Activated CD4-positive, alpha-beta T cell treated with anti-CD3 and anti-CD28 coated beads for 24 hours (primary cell): ENCODE results near the gene PC.

Experiments used
- DNase-seq, 2 donors: peaks; one replicate each; pipeline ENCODE4 v3.0.0-alpha.2; 2020; ENCODE audit warnings: low read depth in 2 of 2

PC gene

DNA sequence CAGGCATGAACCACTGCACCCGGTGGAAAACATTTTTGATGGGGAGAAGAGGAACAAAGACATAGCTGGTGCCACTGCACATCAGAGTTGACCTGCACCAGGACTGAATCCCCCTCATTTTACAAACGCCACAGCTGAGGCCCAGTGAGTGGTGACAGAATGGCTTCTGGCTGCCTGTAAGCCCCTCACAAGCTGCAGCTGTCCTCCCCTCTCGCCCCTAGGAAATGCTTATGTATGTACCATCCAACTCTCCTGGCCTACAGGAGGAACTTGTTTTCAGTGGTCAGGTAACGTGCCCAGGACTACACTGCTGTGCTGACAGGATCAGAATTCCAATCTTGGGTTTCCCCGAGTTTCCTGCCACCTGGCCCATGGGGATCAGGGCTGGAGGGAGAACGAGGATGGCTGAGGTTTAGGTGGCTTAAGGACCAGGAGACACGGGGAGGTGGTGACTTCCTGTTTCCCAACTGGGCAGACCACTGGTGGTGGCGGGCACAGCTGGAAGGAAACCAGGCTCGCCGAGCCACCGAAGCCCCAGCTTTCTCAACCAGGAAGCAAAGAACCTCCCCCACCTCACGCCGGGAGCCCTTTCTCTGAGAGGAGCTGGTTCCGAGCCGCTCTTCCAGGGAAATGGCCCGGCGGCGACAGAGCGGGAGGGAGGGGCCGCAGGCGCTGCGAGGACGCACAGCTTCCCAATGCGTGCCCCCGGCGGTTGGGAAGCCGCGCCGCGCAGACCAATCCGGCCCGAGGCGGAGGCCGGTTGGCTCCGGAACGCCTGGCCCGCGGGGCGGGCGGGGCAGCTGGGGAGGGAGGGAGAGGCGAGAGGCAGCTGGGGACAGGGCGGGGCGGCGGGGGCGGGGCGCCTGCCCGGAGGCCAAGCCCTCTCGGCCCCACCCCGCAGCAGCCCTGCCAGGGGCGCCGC lies 102.3 kb downstream of the PC start:
- DNase-seq, result peak; percentile 62 to 84

GRCh38 chr11:66854729-66855211 lies 103.4 kb downstream of the PC start:
- DNase-seq, result no peak

DNA sequence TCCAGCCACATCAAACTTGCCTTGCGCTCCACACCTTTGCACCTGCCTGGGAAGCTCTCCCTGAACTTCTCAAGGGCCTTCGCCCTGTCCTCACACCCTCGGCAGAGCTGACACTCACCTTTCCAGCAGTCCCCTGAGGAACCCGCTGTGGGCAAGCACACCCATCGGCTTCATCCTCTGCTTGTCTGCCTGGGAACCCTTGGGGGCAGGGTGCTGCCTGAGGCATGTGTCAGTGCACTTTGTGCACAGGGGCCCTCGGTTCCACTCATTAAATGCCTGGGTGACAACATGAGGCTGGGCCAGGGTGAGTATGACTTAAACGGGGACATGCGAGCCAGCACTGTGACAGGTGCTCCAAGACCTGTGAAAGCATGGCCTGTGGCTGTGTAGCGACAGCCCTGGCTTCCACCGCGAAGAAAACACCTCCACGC lies 103.9 kb downstream of the PC start:
- DNase-seq, result no peak

DNA sequence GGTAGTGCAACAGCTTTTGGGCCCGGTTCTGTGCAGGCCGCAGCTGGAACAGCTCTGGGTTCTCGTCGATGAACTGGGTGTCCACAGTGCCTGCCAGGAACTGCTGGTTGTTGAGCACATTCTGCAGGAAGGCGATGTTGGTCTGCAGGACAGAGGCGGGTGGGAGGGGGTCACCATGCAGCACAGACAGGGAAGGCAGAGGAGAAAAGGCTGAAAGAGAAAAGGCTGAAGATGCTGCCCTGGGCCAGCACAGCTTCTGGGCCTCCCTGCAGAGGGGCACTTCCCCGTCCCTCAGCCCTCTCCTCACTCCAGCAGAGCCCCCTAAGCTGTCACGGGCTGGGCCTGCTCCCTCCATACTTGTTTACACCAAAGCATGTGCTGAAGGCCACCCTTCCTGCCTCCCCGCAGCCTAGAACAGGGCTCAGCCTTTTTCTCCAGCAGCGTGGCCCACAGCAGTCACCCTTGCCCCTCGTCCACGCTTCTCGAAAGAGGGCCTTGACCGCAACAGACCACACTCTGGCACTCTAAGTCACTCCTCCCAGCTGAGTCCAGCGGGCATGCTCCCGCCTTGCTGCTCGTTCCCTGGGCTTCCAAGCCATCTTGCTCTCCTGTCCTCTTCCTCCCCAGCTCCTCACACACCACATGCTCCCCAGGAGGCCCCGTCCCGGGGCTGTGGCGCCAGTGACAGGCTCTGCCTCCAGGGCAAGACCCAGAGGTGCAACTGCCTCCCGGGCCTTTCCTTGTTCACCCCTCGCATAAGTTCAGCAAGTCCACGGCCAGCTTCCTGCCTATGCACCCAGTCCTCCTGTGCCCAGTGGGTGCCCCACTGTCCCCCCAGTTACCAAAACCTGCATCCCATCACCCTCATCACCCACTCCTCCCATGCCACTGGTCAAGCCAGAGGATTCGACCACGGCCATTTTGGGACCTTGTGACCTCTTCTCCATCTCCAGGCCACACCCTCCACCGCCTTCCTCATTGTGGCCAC lies 104.6 kb downstream of the PC start:
- DNase-seq, result no peak

DNA sequence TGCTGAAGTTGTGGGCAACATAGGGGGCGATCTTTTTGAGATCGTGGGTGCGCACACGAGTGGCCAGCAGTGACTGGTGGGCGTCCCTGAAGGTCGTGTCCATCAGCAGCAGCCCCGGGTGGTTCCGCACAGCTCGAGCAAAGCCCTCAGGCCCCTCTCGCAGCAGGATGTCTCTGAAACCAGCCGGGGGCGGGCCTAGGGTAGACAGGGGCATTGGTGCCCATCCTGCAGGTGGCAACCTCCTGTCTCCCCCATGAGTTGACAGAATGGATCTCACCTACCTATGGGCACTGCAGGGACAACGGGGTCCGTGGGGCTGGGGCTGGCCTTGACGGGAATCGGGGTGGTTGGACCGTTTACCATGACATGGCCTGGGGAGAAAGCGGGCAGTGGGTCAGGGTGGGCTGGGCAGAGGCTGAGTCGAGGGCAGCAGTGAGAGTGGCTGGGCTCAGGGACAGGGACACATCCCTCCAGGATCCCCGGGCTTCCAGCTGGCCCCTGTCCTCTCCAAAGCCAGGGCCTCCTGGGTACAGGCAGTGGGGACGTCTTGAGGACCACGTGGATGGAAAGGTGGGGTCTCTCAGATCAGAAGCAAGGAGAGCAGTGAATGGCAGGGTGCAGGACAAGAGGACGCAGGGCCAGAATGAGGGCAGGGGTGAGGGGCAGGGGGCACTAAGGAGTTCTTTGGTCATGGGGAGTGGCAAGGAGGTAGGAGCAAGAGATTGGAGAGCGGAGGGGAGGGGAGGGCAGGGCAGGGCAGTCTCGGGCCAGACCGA lies 105.5 kb downstream of the PC start:
- DNase-seq, result no peak

DNA sequence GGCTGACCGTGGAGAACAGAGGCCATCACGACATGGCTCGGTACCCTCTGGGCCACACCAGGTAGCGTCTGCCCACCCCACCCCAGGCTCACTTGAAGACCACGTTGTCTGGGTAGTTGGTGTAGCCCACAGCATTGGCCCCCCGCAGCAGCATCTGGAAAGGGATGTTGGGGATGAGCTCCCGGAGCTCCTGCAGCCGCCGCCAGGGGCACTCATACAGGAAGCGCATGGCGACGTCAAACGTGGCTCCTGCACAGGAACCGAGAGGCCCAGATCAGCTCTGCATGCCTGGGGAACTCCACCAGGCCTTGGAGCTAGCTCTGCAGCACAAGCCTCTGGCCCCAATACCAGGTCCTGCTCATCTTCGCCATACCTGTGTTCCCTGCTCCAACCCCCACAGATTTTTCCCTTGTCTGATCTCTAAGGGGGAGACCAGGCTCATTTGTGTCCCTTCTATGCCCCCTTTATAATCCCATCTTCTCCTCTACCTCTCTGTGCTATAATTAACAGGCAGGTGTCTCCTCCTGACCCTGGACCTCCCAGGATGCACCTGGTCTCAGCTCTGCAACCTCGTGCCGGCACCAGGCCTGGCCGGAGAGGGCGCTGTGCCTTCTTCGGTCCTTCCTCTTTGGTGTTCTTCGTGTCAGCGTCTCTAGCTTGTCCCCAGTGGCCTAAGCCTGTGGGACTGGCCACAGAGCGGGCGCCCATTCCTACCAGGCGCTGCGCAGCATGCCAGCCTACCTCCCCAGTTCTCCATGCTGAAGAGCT lies 106.3 kb downstream of the PC start:
- no peak for DNase-seq

DNA sequence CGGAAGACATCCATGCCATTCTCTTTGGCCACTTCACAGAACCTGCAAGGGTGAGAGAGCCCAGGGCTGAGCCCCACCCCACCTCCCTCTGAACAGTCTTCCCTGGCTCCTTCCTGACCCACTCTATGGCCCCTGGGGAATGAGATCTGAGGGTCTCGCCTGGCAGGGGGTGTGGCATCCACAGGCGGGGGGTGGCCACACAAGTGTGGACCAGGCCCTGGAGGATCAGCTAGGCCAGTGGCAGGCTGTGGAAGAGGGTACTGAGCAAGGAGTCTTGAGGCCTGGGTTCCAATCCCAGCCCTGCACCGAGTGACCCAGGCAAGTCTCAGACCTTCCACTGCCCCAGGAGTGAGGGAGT lies 107.0 kb downstream of the PC start:
- no peak for DNase-seq

DNA sequence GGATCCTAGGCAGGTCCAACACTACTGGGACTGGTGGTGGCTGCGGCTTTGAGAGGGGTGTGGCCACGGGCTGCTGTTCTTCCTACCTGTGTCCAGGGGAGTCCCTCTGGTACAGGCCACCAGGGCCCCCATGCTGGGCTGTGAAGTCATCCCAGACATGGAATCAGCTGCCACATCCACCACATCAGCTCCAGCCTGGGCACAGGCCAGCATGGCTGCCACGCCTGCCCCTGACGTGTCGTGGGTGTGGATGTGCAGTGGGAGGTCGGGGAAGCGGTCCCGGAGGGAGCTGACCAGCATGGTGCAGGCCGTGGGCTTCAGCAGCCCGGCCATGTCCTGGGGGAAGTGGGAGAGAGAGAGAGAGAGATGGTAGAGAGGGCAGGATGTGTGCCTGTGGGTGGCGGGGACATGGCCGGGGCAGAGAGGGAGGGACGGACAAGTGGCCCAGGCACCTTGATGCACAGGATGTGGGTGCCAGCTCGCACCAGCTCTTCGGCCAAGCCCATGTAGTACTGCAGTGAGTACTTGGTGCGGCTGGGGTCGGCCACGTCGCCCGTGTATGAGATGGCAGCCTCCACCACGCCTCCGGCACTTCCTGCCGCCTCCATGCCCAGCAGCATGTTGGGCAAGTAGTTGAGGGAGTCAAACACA lies 107.5 kb downstream of the PC start:
- DNase-seq, result no peak

GRCh38 chr11:66850235-66850587 lies 108.0 kb downstream of the PC start:
- DNase-seq, result no peak

- DNase-seq, result no peak
Observed at GRCh38 chr11:66849501-66850234, 108.5 kb downstream of the PC start.

- DNase-seq, result no peak
Observed at GRCh38 chr11:66848671-66849500, 109.3 kb downstream of the PC start.

DNA sequence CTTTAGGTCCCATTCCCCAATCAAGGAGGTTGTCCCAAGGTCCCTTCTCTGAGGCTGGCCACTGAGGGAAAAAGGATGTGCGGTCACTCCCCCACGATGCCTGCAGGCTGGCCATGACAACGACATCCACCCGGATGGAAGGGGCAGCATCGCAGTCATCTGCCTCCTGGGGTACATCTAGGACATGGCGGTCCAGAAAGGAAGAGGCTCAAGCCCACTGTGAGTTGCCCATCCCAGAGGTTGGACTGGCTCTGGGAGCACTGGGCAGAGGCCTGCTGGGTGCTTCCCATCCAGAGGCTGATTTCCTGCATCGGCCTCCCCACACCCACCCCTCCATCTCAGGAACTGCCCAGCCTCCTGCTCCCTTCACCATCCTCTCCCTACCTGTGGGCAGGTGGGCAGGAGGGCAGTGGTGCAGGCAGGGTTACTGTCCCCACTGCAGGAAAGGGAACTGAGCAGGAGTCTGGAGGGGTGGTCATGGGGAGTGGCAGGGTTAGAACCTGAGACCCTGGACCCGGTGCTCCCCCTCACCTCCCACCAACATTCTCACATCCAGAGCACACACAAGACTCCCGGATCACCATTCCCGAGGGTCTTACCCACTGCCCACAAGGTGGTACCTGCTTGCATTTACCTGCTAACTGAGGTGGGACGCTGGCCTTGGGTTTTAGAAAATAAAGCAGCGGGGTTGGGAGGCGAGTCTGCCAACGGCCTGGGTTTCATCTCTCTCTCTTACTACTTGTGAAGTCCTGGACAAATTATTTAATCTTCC lies 110.5 kb downstream of the PC start:
- DNase-seq, result no peak

GRCh38 chr11:66846671-66847091 lies 111.5 kb downstream of the PC start:
- DNase-seq, result no peak

DNA sequence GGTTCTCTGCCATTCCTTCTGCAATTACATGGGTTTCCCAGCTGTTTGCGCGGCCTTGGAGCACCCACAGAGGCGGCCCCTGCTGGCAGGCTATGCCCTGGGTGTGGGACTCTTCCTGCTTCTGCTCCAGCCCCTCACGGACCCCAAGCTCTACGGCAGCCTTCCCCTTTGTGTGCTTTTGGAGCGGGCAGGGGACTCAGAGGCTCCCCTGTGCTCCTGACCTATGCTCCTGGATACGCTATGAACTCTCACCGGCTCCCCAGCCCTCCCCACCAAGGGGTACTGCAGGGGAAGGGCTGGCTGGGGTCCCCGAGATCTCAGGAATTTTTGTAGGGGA lies 112.3 kb downstream of the PC start:
- DNase-seq, result no peak

DNA sequence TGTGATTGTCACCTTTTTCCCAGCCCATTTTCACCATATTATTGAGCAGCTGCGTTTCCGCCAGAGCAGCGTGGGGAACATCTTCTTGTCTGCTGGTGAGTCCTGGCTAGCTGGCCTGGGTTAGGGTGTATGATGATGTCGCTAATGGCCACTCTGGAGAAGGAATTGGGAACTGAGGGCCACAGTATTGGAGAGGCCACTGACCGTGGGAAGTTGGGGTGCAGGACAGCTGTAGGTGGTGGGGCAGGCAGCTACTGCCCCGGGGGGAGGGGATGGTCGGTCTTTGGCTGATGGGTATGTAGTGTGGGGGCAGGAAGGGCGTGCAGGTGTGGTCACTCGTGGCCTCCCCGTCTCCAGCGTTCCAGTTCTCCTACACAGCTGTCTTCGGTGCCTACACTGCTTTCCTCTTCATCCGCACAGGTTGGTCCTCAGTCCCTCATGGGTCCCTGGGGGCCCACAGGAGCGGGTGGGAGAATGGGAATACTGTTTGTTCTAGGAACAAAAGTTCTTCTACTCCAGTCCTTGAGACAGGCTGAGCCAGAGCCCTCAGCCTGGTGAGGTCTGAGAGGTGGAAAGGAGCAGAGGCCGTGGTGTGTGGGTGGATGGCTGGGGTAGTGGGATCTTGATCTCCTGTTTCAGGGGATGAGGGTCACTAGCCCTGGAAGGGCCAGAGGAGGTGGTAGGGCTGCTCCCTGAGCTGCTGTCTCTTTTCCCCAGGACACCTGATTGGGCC lies 112.9 kb downstream of the PC start:
- no peak for DNase-seq

DNA sequence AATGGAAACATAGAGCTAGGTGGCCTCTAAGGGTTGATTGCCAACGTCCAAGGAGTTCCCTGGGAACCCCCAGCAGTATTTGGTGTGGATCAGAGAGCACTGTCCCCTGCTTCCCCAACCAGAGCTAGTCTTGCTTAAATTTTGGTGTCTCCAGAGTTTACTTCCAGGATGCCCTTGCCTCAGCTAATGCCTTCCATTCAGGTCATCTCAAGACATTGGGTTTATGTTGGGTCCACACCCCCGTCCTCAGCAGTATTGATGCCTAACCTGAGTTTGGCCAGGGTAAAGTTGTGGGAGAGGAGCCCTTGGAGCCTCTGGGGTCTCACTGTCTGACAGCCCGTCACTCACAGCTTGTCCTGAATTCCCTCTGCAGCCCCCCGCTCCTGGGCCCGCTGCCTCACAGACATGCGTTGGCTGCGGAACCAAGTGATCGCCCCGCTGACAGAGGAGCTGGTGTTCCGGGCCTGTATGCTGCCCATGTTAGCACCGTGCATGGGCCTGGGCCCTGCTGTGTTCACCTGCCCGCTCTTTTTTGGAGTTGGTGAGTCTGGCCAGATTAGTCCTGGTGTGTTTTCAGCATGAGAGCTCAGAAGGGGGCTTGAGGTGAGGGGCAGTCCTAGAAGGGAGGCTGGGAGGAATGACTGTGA lies 113.6 kb downstream of the PC start:
- DNase-seq, result no peak
